Retina (tissue), 1 donor: ENCODE results near the gene KRT4.

Experiments used
- DNase-seq: peaks from one replicate; pipeline ENCODE4 v3.0.0-alpha.2; 2016

Gene KRT4

GRCh38 chr12:52836491-52837412 is 22.8 kb upstream of the KRT4 start:
- no peak for DNase-seq

- no peak for DNase-seq
Measured at GRCh38 chr12:52836042-52836466, 22.1 kb upstream of the KRT4 start.

DNA sequence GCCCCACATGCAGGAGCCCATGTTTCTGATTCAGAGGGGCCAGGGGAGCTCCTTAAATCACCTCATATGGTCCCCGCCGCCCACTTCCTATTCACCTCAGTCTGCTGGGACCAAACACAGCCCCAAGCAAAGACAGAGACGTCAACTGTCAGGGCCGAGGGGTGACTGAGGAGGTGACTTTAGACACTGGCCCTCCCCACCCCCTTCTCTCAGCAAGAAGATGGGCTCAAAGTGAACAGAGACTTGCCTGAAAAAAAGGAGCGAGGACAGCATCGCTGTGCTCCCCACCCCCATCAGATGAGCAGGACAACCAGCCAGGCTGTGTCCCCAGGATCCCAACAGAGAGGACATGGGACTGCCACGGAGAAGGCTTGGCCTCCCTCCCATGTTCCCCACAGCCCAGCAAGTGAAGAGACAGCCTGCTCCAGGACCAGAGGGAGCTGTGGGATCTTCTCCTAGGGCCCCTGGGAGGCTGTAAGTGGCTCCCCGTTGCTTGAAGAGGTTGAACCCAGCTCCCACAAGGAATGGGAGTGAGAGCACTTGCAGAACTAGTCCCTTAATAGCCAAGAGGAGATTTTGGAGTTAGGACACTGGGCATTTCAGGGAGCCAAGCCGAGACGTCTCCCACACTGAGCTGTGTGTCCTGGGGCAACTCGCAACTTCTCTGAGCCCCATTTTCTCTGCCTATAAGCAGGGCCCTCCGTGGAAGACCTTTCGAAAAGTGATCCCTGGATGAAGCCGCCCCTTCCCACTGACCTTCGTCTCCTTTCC is 21.5 kb upstream of the KRT4 start:
- DNase-seq = no peak

DNA sequence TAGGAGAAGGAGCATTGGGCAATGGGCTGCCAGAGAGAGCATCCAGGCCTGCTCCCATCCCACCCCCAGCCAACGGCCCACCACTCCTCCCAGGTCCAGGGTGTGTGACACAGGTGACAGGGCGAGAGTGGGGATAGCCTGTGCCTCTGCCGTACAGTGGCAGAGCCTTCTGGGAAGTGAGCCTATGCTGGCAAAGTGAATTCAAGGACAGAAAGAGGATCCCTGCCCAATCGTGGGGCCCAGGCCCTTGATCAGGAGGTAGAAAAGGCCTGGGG is 20.7 kb upstream of the KRT4 start:
- no peak for DNase-seq

DNA sequence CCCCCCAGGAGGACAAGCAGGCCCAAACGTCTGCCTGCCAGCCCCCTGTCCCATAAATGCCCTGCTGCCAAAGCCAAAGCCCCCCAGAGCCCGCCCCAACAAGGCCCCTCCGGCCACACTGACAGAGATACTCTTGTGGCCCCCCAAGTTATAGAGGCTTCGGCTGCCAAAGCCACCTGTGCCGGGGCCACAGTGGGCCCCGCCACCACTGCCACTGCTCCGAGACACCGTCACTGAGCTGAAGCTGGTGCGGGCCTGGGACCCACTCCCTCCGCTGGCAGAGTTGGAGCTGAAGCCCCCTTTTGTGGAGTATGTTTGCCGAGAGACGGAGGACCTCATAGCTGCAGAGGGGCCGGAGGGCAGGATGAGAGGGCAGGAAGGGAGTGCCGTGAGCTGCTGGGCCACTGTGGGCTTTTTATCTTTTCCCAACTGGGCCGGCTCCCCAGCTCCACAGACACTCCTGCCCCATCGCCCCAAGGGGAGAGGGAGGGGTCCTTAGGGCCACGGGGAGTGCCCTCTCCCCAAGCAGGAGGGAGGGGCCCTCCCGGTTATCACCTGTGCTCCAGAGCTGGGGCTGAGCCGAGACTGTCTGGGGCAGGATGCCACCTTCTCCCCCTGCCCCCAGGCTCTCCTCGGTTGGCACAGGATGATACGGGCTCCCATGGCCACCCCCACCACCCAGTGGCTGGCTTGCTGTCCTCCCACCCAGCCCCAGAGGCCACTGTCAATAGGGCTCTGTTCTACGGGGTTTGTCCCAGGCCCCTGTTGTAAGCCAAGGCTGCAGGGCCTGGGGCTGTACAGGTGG is 20.2 kb upstream of the KRT4 start, which contains the start of gene KRT79:
TSS of gene KRT79 (minus strand) at position 390 of the 805 bp plus-strand sequence. CDS start at position 339, 51 bp downstream.
- DNase-seq = no peak

DNA sequence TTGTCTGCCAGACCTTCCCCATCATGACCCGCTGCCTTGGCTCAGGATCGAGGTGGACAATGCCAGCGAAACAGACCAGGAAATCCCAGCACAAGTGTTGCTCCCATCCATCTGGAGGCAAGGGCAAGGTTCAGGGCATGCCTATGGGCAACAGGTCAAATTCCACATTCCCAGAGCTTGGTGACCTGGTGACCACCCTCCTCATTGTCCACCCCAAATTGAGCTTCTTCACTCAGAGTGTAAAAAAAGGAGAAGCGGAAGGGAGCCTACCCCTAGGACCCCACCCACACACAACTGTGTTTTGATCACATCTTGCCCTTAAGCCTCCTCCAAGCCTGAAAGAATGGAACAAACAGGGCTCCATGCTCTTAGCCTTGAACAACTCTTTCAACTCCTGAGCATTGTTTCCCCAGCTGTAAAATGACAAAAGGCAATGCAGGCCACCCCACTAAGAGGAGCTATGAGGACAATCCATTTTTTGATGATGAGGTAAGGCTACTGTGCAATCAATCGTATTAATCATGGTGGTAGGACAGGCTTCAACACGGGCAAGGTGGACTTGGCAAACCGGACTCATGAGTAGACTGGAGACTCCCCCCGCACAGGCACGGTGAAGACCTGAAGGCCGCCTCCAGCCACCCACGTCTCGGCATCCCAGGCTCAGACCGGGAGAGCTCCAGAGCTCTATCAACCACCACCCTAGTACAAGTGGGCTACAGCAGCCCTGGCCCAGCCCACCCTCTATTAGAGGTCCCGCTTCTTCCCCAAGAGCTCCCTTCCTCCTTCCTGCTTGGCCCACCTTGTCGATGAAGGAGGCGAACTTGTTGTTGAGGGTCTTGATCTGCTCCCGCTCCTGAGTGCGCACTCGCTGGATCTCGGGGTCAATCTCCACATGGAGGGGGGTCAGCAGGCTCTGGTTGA is 19.3 kb upstream of the KRT4 start:
- no peak for DNase-seq

- no peak for DNase-seq
Measured at GRCh38 chr12:52832451-52832850, 18.5 kb upstream of the KRT4 start.

DNA sequence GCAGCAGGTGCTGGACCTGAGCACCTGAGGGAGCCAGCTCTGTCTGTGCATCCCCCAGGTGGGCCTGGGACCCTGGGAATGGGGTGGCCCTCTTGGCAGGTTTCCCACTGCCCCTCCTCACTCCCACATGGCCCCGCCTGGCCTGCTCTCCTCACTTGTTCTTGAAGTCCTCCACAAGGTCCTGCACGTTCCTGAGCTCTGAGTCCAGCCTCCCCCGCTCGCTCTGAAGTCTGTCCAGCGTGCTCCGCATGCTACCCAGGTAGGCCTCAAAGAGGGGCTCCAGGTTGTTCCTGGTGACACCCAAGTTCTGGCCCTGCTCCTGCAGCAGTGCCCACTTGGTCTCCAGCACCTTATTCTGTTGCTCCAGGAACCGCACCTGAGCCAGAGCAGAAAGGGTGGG is 17.3 kb upstream of the KRT4 start:
- DNase-seq = no peak

GRCh38 chr12:52829986-52830770 is 16.3 kb upstream of the KRT4 start:
- DNase-seq = no peak

DNA sequence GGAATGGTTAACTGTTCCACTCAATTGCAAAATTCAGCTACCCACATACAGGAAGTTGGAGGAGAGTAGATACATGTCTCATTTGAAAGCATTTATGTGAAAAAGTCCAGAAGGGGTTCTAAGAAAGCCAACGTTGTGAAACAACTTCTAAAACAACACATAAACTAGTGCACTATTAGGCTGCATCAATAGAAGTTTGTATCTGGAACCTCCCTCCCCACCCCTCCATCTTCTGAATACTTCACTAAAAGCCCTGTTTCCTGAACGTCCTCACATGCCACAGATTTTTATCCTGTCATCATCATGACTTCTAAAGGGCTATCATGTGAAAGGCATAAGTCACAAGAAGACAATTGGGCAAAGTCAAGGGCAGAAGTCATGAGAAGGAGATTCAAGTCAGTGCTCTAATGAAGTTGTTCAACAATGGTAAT is 14.7 kb upstream of the KRT4 start:
- DNase-seq = no peak

GRCh38 chr12:52828156-52828555 is 14.2 kb upstream of the KRT4 start:
- DNase-seq = no peak

DNA sequence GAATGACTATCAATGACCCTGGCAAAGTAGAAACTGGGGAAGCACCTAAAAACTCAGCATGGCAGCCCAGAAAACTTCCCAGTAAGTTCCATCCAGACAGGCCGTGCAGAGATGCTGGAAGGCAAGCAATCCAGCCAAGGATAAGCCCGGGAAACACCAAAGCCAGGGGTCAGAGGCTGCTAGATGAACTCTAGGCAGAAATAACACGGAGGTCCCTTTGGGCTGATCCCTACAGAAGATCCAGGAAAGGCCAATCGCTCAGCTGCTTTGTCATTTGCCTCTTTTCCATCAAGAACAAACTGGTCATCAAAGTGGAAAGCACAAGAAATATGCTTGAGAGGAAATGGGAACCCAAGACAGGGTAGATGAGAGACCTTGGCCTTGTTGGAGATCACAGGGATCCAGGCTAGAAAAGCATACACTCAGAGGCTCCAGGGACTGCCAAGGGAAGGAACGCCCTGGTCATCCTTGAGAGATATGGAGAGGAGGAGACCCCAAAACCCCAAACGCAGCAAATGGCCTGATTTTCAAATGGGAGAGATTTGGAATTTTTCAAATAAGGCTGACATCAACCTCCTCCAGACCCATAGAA is 13.7 kb upstream of the KRT4 start:
- no peak for DNase-seq

GRCh38 chr12:52826611-52827498 is 12.9 kb upstream of the KRT4 start:
- no peak for DNase-seq

DNA sequence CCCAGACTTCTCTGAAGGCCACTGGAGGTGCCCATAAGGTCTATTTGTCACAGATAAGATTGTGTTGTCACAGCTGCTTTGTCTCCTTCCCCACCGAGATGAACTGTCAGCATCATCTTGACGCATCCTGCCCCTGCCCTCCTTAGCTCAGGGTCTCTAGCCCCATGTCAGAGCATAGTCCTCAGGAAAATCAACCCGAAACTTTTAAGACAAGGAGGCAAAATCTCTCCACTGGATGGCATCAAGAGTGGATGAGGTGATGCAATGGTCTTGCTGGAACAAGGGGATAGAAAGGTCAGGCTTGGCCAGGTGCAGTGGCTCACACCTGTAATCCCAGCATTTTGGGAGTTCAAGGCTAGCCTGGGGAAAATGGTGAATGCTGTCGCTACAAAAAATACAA is 12.0 kb upstream of the KRT4 start:
- no peak for DNase-seq

DNA sequence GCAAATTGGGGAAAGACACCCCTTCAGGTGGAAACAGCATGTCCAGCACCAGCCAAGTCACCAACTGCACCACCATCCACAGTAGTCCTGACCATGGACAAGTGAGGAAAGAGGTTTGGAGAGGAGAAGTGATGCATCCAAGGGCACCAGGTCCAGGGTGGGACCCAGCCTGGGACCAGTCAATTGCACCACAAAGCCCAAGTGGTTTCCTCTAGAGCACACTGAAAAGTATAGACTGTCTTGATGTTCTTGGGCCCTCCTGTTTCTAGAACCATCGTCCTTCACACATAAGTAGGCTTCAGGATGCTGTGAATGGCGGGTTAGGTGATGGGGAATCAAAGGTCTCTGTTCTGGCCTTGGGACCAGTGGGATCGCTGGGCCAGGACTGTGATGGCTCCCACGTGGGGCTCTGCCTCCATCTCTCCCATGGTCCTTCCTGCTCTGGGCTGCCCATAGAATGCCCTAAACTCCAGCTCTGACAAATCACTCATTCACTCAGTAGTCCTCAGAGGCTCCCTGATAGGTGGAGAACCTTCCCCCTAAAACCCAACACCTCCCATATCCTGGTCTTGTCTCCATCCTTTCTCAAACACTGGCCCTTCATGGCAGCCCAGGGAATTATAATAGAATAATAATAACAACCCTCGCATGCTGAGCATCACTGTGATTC is 11.0 kb upstream of the KRT4 start:
- no peak for DNase-seq

DNA sequence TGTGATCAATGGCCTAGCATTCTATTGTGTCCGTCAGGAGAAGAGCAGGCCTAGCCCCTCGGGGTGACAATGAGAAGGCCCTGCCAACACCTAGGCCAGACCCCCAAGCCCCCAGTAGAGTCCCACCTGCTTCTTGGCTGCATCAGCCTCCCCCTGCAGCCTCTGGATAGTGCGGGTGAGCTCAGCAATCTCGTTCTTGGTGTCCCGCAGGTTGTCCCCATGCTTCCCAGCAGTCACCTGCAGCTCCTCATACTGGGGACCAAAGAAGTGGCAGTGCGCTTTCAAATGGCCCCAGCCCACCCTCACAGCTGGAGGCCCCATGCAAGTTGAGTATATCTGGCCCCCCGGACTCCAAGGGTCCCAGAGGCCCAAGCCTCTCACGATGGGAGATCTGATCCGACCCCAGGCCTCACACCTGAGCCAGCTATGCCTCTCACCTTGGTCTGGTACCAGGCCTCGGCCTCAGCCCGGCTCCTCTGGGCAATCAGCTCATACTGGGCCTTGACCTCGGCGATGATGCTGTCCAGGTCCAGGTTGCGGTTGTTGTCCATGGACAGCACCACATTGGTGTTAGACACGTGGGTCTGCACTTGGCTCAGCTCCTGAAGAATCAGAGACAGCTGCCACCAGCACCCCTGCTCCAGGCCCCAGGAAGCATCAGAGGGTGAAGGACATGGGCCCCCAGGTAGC is 10.0 kb upstream of the KRT4 start:
- DNase-seq = no peak

GRCh38 chr12:52822771-52823510 is 9.0 kb upstream of the KRT4 start:
- no peak for DNase-seq
